ENCODE measurements around the gene ADM. TPM values are rescaled to one million over a fixed set of nuclear protein-coding genes. Genes with fewer than 3 reads are reported as not detected.

The ADM gene
- total RNA-seq, 1 donor from 2014 or later: 28.8 TPM

DNA sequence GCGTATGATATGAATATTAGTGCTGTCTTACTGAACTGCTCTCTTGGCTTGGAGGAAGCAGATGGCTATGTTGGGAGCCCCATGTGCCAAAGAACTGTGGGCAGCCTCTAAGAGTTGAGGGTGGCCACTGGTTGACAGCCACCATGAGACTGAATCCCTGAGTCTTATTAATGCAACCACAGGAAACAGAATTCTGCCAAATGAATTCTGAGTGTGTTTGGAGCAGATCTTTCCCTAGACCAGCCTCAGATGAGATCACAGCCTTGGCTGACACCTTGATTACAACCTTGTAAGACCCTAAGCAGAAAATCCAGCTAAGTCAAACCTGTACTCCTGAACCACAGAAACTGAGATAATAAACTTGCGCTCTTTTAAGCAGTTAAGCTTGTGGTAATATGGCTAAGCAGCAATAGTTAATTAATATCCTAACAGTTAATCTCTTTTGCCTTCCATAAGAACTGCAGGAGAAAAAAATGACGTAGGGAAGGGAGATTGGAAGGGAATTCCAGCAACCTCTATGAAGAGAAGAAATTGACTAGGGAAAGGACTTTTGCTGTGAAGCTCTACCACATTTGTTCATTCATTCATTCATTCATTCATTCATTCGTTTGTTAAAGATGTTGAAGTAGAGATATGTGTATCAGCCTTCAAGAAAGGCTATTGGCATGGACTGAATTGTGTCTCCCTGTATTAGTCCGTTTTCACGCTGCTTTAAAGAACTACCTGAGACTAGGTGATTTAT, 26.8 kb downstream of the ADM start:
- Mint-ChIP-seq H3K27ac (no peak overlapping the region), H3K36me3 (no peaks in the 10 kb centered on the region), H3K4me3 (no peak overlapping the region), H3K27me3 (peaks cover 3% of the 10 kb centered on the region), H3K4me1 (ENCODE audit: unreplicated experiment) (peaks cover 13% of the 10 kb centered on the region), H3K9me3 (no peaks in the 10 kb centered on the region)
- no peak for DNase-seq (ENCODE audit: extremely low spot score, unreplicated experiment)
- TF ChIP-seq, protein P1, sequence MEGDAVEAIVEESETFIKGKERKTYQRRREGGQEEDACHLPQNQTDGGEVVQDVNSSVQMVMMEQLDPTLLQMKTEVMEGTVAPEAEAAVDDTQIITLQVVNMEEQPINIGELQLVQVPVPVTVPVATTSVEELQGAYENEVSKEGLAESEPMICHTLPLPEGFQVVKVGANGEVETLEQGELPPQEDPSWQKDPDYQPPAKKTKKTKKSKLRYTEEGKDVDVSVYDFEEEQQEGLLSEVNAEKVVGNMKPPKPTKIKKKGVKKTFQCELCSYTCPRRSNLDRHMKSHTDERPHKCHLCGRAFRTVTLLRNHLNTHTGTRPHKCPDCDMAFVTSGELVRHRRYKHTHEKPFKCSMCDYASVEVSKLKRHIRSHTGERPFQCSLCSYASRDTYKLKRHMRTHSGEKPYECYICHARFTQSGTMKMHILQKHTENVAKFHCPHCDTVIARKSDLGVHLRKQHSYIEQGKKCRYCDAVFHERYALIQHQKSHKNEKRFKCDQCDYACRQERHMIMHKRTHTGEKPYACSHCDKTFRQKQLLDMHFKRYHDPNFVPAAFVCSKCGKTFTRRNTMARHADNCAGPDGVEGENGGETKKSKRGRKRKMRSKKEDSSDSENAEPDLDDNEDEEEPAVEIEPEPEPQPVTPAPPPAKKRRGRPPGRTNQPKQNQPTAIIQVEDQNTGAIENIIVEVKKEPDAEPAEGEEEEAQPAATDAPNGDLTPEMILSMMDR (conservative IDR thresholded peaks at IDR 0.05): no peak

DNA sequence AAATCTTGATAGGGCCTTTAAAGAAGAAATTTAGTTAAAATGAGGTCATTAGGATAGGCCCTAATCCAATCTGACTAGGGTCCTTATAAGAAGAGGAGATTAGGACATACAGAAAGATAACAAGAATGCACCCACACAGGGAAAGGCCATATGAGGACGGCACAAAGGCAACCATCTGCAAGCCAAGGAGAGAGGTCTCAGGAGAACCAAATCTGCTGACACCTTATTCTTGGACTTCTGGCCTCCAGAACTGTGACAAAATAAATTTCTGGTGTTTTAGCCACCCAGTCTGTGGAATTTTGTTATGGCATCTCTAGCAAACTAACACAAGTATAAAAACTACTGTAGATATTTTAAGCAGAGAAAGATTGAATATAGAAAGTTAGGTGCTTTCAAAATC, 28.6 kb downstream of the ADM start:
- Mint-ChIP-seq H3K27me3 (peaks cover 3% of the 10 kb centered on the region), H3K4me3 (no peak overlapping the region), H3K4me1 (ENCODE audit: unreplicated experiment) (peaks cover 8% of the 10 kb centered on the region), H3K27ac (no peak overlapping the region), H3K36me3 (no peaks in the 10 kb centered on the region), H3K9me3 (no peaks in the 10 kb centered on the region)
- DNase-seq (ENCODE audit: extremely low spot score, unreplicated experiment): no peak
- TF ChIP-seq, protein P1 (conservative IDR thresholded peaks at IDR 0.05): no peak

DNA sequence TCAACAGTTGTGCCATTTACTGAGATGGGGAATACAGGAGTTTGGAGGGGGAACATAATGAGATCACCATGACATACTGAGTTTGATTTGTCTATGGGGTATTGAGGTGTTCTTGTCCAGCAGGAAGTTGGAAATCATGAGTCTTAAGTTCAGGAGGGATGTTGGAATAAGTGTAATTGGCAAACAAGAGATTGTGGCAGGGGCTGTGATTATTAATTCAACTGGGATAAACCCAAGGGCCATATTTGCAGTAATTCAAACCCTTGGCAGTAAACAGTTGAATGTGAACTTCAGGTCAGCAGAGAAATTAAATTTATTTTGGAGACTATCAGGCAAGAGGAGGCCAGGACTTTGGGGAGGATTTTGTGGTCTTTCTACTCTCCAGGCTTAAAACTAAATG, 33.4 kb downstream of the ADM start:
- Mint-ChIP-seq H3K4me3 (no peak overlapping the region), H3K4me1 (ENCODE audit: unreplicated experiment) (no peaks in the 10 kb centered on the region), H3K9me3 (no peaks in the 10 kb centered on the region), H3K27ac (no peak overlapping the region), H3K36me3 (no peaks in the 10 kb centered on the region), H3K27me3 (peaks cover 12% of the 10 kb centered on the region)
- no peak for DNase-seq (ENCODE audit: extremely low spot score, unreplicated experiment)
- TF ChIP-seq, protein P1 (conservative IDR thresholded peaks at IDR 0.05): no peak

DNA sequence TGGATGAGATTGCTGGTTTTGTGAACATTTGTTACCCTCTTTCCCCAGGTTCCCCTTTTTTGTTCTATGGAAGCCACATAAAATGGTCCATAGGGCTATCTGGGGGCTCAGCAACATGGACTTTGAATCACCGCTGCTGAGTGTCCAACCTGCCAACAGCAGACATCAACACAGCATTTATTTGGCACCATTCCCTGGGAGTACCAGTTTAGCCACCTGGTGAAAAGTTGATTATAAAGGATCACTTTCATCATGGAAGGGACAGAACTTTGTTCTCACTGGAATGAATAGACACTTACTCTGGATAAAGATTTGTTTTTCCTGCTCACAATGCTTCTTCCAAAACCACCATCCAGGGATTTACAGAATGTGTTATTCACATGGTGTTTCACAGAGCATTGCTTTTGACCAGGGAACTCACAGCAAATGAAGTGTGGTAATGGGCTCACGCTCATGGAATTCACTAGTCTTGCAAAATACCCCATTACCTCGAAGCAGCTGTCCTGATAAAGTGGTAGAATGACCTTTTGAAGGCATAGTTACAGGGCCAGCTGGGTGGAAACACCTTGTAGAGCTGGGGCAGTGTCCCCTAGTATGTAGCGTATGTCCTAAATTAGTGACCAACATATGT, 43.9 kb downstream of the ADM start:
- H3K4me3 Mint-ChIP-seq: no peak overlapping the region
- TF ChIP-seq, protein P1 (conservative IDR thresholded peaks at IDR 0.05): no peak
- peaks cover 18% of the 10 kb centered on the region for H3K4me1 Mint-ChIP-seq (ENCODE audit: unreplicated experiment)
- H3K36me3 Mint-ChIP-seq: no peaks in the 10 kb centered on the region
- H3K9me3 Mint-ChIP-seq: no peaks in the 10 kb centered on the region
- no peak overlapping the region for H3K27ac Mint-ChIP-seq
- H3K27me3 Mint-ChIP-seq: peaks cover 3% of the 10 kb centered on the region
- no peak for DNase-seq (ENCODE audit: extremely low spot score, unreplicated experiment)

DNA sequence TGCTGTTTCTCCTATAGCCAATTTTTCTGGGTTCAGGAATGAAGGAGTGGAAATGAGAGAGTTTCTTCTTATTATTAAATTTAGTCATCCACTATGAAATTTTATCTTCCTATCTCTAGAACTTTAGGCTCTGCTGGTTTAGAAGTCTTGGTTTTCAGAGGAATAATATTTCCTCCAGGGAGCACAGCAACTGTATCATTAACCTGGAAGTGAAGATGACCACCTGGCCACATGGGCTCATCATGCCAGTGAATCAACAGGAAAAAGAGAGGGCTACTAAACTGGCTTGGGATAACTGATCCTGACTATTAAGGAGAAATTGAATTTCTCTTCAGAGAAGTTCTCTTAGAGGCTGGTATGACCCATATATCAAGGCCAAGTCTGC, 44.4 kb downstream of the ADM start:
- Mint-ChIP-seq H3K27ac (no peak overlapping the region), H3K9me3 (no peaks in the 10 kb centered on the region), H3K4me1 (ENCODE audit: unreplicated experiment) (peaks cover 18% of the 10 kb centered on the region), H3K27me3 (peaks cover 3% of the 10 kb centered on the region), H3K36me3 (no peaks in the 10 kb centered on the region), H3K4me3 (no peak overlapping the region)
- DNase-seq (ENCODE audit: extremely low spot score, unreplicated experiment): no peak
- TF ChIP-seq, protein P1 (conservative IDR thresholded peaks at IDR 0.05): no peak
